H1 (cell line): ENCODE data around the gene TTC8. TPM values are rescaled to one million over a fixed set of nuclear protein-coding genes. Genes with fewer than 3 reads are reported as not detected.
A peak's percentile ranks its signal among the peaks of the same experiment; 100 is the strongest.

ENCODE experiments used
- CTCF ChIA-PET: fragments of 300-600 bp; sonication (Branson Sonifier 250); formaldehyde crosslinking; loops from one replicate; lab custom pipeline; 2021; ENCODE audit not compliant: partially characterized antibody; lab: Charles Lee
- POLR2A ChIA-PET: fragments of 300-600 bp; sonication (Branson Sonifier 250); formaldehyde crosslinking; loops from one replicate; lab custom pipeline; 2021; ENCODE audit warnings: inconsistent platforms; ENCODE audit not compliant: partially characterized antibody; lab: Charles Lee
- DNase-seq, 2 experiments: peaks; one replicate each; pipeline versions ENCODE4 v3.0.0 to v3.0.0-alpha.2; 2010 to 2022; ENCODE audit warnings: low spot score in 2 of 2, low read depth in 1 of 2, mixed read lengths in 1 of 2
- FAIRE-seq: peaks from 2 replicates; lab custom pipeline; 2011; peaks lifted over from hg19 to GRCh38; lab: Jason Lieb, UNC
- H2AFZ ChIP-seq: 2 replicates; pipeline ENCODE4 v1.8.1; 2012; ENCODE audit warnings: low read length, inconsistent platforms
- H2AK5ac ChIP-seq: 2 replicates; pipeline ENCODE4 v1.6.1; 2013; ENCODE audit warnings: low read depth, low read length
- H2BK120ac ChIP-seq: replicated peaks from 2 replicates; pipeline ENCODE3; 2013; ENCODE audit warnings: low read depth, low read length, inconsistent platforms
- H2BK12ac ChIP-seq: 2 replicates; pipeline ENCODE4 v1.6.1; 2013; ENCODE audit warnings: low read depth, low read length
- H2BK15ac ChIP-seq: 2 replicates; pipeline ENCODE4 v1.6.1; 2013; ENCODE audit warnings: low read length
- H2BK20ac ChIP-seq: 2 replicates; pipeline ENCODE4 v1.6.1; 2013; ENCODE audit warnings: low read length
- H2BK5ac ChIP-seq: 2 replicates; pipeline ENCODE4 v1.6.1; 2013; ENCODE audit warnings: low read depth, low read length
- H3K14ac ChIP-seq: 2 replicates; pipeline ENCODE4 v1.6.1; 2013; ENCODE audit warnings: inconsistent platforms; ENCODE audit not compliant: insufficient read length
- H3K18ac ChIP-seq: 2 replicates; pipeline ENCODE4 v1.6.1; 2013; ENCODE audit warnings: low read length; ENCODE audit errors: extremely low read depth
- H3K23ac ChIP-seq: 2 replicates; pipeline ENCODE4 v1.6.1; 2013; ENCODE audit warnings: inconsistent platforms; ENCODE audit not compliant: insufficient read length
- H3K23me2 ChIP-seq: 2 replicates; pipeline ENCODE4 v1.6.1; 2013; ENCODE audit warnings: low read depth, low read length
- H3K27ac ChIP-seq: 2 replicates; pipeline ENCODE4 v1.6.1; 2011; ENCODE audit warnings: low read depth, low read length, inconsistent platforms
- H3K27me3 ChIP-seq, 4 experiments: replicated peaks in 1 of 4; 1 replicate in 1 of 4; 2 replicates in 3 of 4; pipeline versions ENCODE4 v1.6.1 to v1.8.1; 2011 to 2013; ENCODE audit warnings: low read length in 3 of 4, mild to moderate bottlenecking in 3 of 4, inconsistent platforms in 2 of 4, mixed read lengths in 2 of 4, moderate library complexity in 1 of 4; ENCODE audit not compliant: control insufficient read depth in 3 of 4, insufficient read depth in 3 of 4; ENCODE audit errors: extremely low read depth in 1 of 4
- H3K36me3 ChIP-seq, 4 experiments: 2 replicates each; pipeline versions ENCODE4 v1.6.1 to v1.8.1; 2011 to 2013; ENCODE audit warnings: mild to moderate bottlenecking in 4 of 4, low read length in 3 of 4, moderate library complexity in 2 of 4, control low read depth in 1 of 4, inconsistent platforms in 1 of 4; ENCODE audit not compliant: insufficient read depth in 4 of 4, control insufficient read depth in 2 of 4
- H3K4ac ChIP-seq: replicated peaks from 2 replicates; pipeline ENCODE3; 2013; ENCODE audit warnings: low read length, low read depth, mixed read lengths, inconsistent platforms; ENCODE audit not compliant: insufficient read length
- H3K4me1 ChIP-seq, 4 experiments: replicated peaks in 1 of 4; 1 replicate in 1 of 4; 2 replicates in 3 of 4; pipeline versions ENCODE4 v1.6.1 to v1.8.1; 2011 to 2013; ENCODE audit warnings: low read length in 3 of 4, inconsistent platforms in 2 of 4, mixed read lengths in 1 of 4; ENCODE audit not compliant: insufficient read depth in 4 of 4, control insufficient read depth in 3 of 4
- H3K4me2 ChIP-seq, 2 experiments: 2 replicates each; pipeline versions ENCODE4 v1.6.1 to v1.8.1; 2011 to 2013; ENCODE audit warnings: low read depth in 2 of 2, low read length in 2 of 2, control low read depth in 1 of 2, inconsistent platforms in 1 of 2, mild to moderate bottlenecking in 1 of 2; ENCODE audit not compliant: insufficient read depth in 1 of 2
- H3K4me3 ChIP-seq, 4 experiments: fragments of 200-600, 300-600 bp in 1 of 4; sonication (generic), shearing (Covaris generic), sonication (Bioruptor Twin) in 1 of 4; 2 replicates each; pipeline versions ENCODE4 v1.5.1 to v1.8.1; 2011 to 2016; ENCODE audit warnings: low read length in 4 of 4, low read depth in 3 of 4, control low read depth in 2 of 4, inconsistent platforms in 2 of 4, mild to moderate bottlenecking in 2 of 4, mixed read lengths in 1 of 4, moderate library complexity in 1 of 4; ENCODE audit not compliant: insufficient read depth in 2 of 4; ENCODE audit errors: extremely low read depth in 1 of 4
- H3K56ac ChIP-seq: replicated peaks from 2 replicates; pipeline ENCODE3; 2013; ENCODE audit warnings: low read depth, mild to moderate bottlenecking, mixed read lengths, low read length, inconsistent platforms; ENCODE audit not compliant: insufficient read length
- H3K79me1 ChIP-seq: 2 replicates; pipeline ENCODE4 v1.6.1; 2013; ENCODE audit warnings: low read depth, low read length, control low read depth
- H3K79me2 ChIP-seq, 2 experiments: 2 replicates each; pipeline versions ENCODE4 v1.6.1 to v1.8.1; 2012 to 2013; ENCODE audit warnings: low read length in 2 of 2, mild to moderate bottlenecking in 2 of 2, inconsistent platforms in 1 of 2; ENCODE audit not compliant: insufficient read depth in 2 of 2, control insufficient read depth in 1 of 2
- H3K9ac ChIP-seq, 4 experiments: replicated peaks in 1 of 4; 1 replicate in 1 of 4; 2 replicates in 3 of 4; pipeline versions ENCODE4 v1.6.1 to v1.8.1; 2011 to 2013; ENCODE audit warnings: low read depth in 3 of 4, low read length in 3 of 4, control low read depth in 2 of 4, mild to moderate bottlenecking in 2 of 4, moderate library complexity in 2 of 4, inconsistent platforms in 1 of 4; ENCODE audit errors: extremely low read depth in 1 of 4
- H3K9me3 ChIP-seq, 2 experiments: 2 replicates each; pipeline versions ENCODE4 v1.6.1 to v1.8.1; 2012 to 2013; ENCODE audit warnings: mild to moderate bottlenecking in 2 of 2, moderate library complexity in 2 of 2, control low read depth in 1 of 2, inconsistent platforms in 1 of 2, low read depth in 1 of 2, low read length in 1 of 2, mixed read lengths in 1 of 2; ENCODE audit not compliant: insufficient read depth in 2 of 2
- H4K20me1 ChIP-seq, 2 experiments: replicated peaks in 1 of 2; 2 replicates each; pipeline versions ENCODE3 to v1.8.1; 2011 to 2013; ENCODE audit warnings: inconsistent platforms in 2 of 2, low read length in 2 of 2, mild to moderate bottlenecking in 1 of 2; ENCODE audit not compliant: insufficient read depth in 2 of 2, control insufficient read depth in 1 of 2
- H4K5ac ChIP-seq: 2 replicates; pipeline ENCODE4 v1.6.1; 2013; ENCODE audit warnings: low read length, low read depth, mixed read lengths, inconsistent platforms; ENCODE audit not compliant: insufficient read length
- H4K8ac ChIP-seq: 2 replicates; pipeline ENCODE4 v1.8.0; 2013; ENCODE audit warnings: mild to moderate bottlenecking, moderate library complexity, low read length, inconsistent platforms; ENCODE audit not compliant: insufficient read depth; ENCODE audit errors: extremely low read depth
- H4K91ac ChIP-seq: replicated peaks from 2 replicates; pipeline ENCODE3; 2013; ENCODE audit warnings: low read length, mixed read lengths, inconsistent platforms; ENCODE audit not compliant: insufficient read length
- CHD1 ChIP-seq: IDR thresholded peaks from 2 replicates; pipeline ENCODE4 v1.6.1; 2012; ENCODE audit warnings: low read depth, low read length, improper control_type of control experiment
- CHD2 ChIP-seq: IDR thresholded peaks from 2 replicates; pipeline ENCODE4 v1.6.1; 2012; ENCODE audit warnings: low read length, improper control_type of control experiment
- RFX5 ChIP-seq: IDR thresholded peaks from 2 replicates; pipeline ENCODE4 v1.6.1; 2011; ENCODE audit warnings: low read depth, low read length, improper control_type of control experiment, borderline replicate concordance
- SIN3A ChIP-seq, 2 experiments: IDR thresholded peaks in 1 of 2; conservative IDR thresholded peaks in 1 of 2; 2 replicates each; pipeline ENCODE4 v1.6.1; 2011 to 2012; ENCODE audit warnings: low read length in 2 of 2, improper control_type of control experiment in 1 of 2, low read depth in 1 of 2, mild to moderate bottlenecking in 1 of 2
- TAF1 ChIP-seq: IDR thresholded peaks from 2 replicates; pipeline ENCODE4 v1.6.1; 2011; ENCODE audit warnings: mild to moderate bottlenecking, low read depth, low read length
- WGBS, 2 experiments: shearing (Covaris generic) in 1 of 2; methylation state at CpG; one replicate each; pipeline versions ENCODE4 v1.1.6 to v1.1.7; 2013 to 2015; ENCODE audit warnings: low lambda C conversion rate in 2 of 2, mixed read lengths in 2 of 2, inconsistent platforms in 1 of 2, low coverage in 1 of 2, missing lambda C conversion rate in 1 of 2; ENCODE audit not compliant: insufficient replicate concordance in 2 of 2, insufficient coverage in 1 of 2, insufficient read length in 1 of 2; ENCODE audit errors: extremely low coverage in 1 of 2, missing lambda C conversion rate in 1 of 2; 5-methylcytosine and 5-hydroxymethylcytosine counted together
- polyA plus RNA-seq, 7 experiments: library from polyadenylated mRNA; depleted of rRNA in 3 of 7; stranded (reverse) in 5 of 7; unstranded in 2 of 7; fragments of >200 nt in 5 of 7; fragments of 200-250 nt in 2 of 7; gene quantifications; 1 replicate in 5 of 7; 2 replicates in 1 of 7; 4 replicates in 1 of 7; pipeline versions ENCODE4 v1.2.1 to v1.2.3, GENCODE V29; 2011 to 2013; ENCODE audit warnings: missing spikeins in 2 of 7, mixed read lengths in 2 of 7
- total RNA-seq: library from RNA; stranded (reverse); fragmentation: NEBNext Ultra II Directional; extraction: Animal tissue kit (Norgen Biotek cat#: 25700); gene quantifications from 2 replicates; pipeline ENCODE4 v1.2.1, GENCODE V29; 2021

The TTC8 gene
- total and polyA plus RNA-seq, 2 of the 8 experiments (the other 6 are each of a cell fraction or from before 2014, with no cell fraction given): 13.1 to 13.5 TPM

DNA sequence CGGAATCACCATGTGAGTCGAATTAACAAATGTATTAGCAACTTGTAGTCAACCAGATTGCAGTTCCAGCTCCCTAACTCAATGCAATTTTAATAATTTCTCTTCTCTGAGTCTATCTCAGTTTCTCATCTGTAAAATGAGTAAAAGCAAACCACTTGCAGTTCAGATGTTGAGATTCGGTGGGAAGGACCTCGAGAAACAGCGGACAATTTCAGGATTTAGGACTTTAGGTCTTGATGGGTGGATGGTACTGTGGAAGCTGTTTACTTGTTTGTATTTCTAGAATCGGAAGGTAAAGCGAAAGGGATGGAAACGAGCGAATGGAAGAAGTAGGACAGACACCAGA lies 510 bp upstream of the TTC8 start:
- peak overlapping the region; percentile 16 for H2BK120ac ChIP-seq
- peak overlapping the region; percentile 75 to 83 (median 76); a peak in 7 of 8 replicates for H3K4me3 ChIP-seq
- no peak overlapping the region for H3K23ac ChIP-seq
- no peak overlapping the region for H2BK20ac ChIP-seq
- H3K79me2 ChIP-seq: no peaks in the 10 kb centered on the region
- no peak overlapping the region for H3K18ac ChIP-seq
- peaks cover 0 to 3% (median 0%) of the 10 kb centered on the region in 4 experiments; a peak in 1 of 7 replicates for H3K4me1 ChIP-seq
- H3K27me3 ChIP-seq: no peaks in the 10 kb centered on the region
- peaks cover 5% of the 10 kb centered on the region for H3K23me2 ChIP-seq
- FAIRE-seq (no peak), DNase-seq (no peak)
- peak overlapping the region; percentile 87; the same call in 1 of the 2 replicates for H3K27ac ChIP-seq
- no peak overlapping the region for H2BK15ac ChIP-seq
- TF ChIP-seq TAF1: no peak
- no peak for TF ChIP-seq RFX5
- TF ChIP-seq CHD1: no peak
- TF ChIP-seq CHD2: no peak
- no peak for TF ChIP-seq SIN3A (conservative IDR thresholded peaks at IDR 0.05 in 1 of 2, IDR thresholded peaks at IDR 0.05 in 1 of 2; ENCODE audit: low read depth in 1 of 2, low read length in 2 of 2)
- 18% methylated on average over 9 of the region's 9 CpGs; no CpG with 5 or more reads in 1 of the 2 experiments for WGBS, 2 experiments
- H4K20me1 ChIP-seq: no peaks in the 10 kb centered on the region
- no peak overlapping the region for H3K14ac ChIP-seq
- no peak overlapping the region for H3K4ac ChIP-seq
- no peaks in the 10 kb centered on the region for H3K9me3 ChIP-seq
- no peak overlapping the region; the same call in 1 of the 2 replicates for H2BK5ac ChIP-seq
- peak overlapping the region; percentile 80 to 85 for H3K4me2 ChIP-seq
- H3K56ac ChIP-seq: no peak overlapping the region
- no peaks in the 10 kb centered on the region for H3K36me3 ChIP-seq
- H3K9ac ChIP-seq: peak overlapping the region in 2 of 4 experiments; percentile 74 to 80; a peak in 4 of 7 replicates
- ChIA-PET POLR2A (interaction anchor here (1.3 to 1.7 kb wide), 2 partner anchors 31 to 142 kb away, joined by 3 to 6 read pairs; partner anchors contain the start of gene EML5), CTCF (interaction anchor here (0.8 to 1.3 kb wide), 2 partner anchors 10 to 155 kb away, joined by 3 to 5 read pairs; no protein-coding TSS in a partner anchor)
- H3K79me1 ChIP-seq: no peaks in the 10 kb centered on the region; the same call in 1 of the 2 replicates
- peak overlapping the region; percentile 100 for H2AFZ ChIP-seq
- no peak overlapping the region for H4K5ac ChIP-seq
- no peak overlapping the region for H2BK12ac ChIP-seq
- H4K8ac ChIP-seq: peak overlapping the region; percentile 96; the same call in 1 of the 2 replicates
- no peak overlapping the region for H4K91ac ChIP-seq
- no peak overlapping the region for H2AK5ac ChIP-seq
